Endometrium (tissue), 2 donors: ENCODE measurements around the gene SPRYD3.

Experiments
- FAIRE-seq: peaks from 2 replicates; lab custom pipeline; 2012; peaks lifted over from hg19 to GRCh38; lab: Jason Lieb, UNC
- donor health status: control.
- donor health status: control.

Gene SPRYD3

GRCh38 chr12:53077030-53077429, 2.2 kb downstream of the SPRYD3 start:
- FAIRE-seq: no peak

- FAIRE-seq: no peak
Measured at GRCh38 chr12:53076461-53076860, 2.7 kb downstream of the SPRYD3 start.

GRCh38 chr12:53074999-53075370, 4.2 kb downstream of the SPRYD3 start:
- FAIRE-seq: no peak

- FAIRE-seq: no peak
Measured at GRCh38 chr12:53074283-53074998, 4.7 kb downstream of the SPRYD3 start.

GRCh38 chr12:53073881-53074280, 5.3 kb downstream of the SPRYD3 start:
- FAIRE-seq: no peak

- FAIRE-seq: no peak
Measured at GRCh38 chr12:53071591-53072551, 7.3 kb downstream of the SPRYD3 start.

GRCh38 chr12:53070877-53071492, 8.2 kb downstream of the SPRYD3 start:
- no peak for FAIRE-seq

GRCh38 chr12:53069621-53070410, 9.4 kb downstream of the SPRYD3 start:
- no peak for FAIRE-seq

GRCh38 chr12:53068811-53069585, 10.2 kb downstream of the SPRYD3 start:
- no peak for FAIRE-seq

- FAIRE-seq: no peak
Measured at GRCh38 chr12:53067993-53068770, 11.0 kb downstream of the SPRYD3 start.

- FAIRE-seq: no peak
Measured at GRCh38 chr12:53067074-53067992, 11.9 kb downstream of the SPRYD3 start.

GRCh38 chr12:53065975-53066931, 12.9 kb downstream of the SPRYD3 start:
- FAIRE-seq: no peak

GRCh38 chr12:53065470-53065869, 13.7 kb downstream of the SPRYD3 start:
- no peak for FAIRE-seq

GRCh38 chr12:53064613-53065436, 14.4 kb downstream of the SPRYD3 start:
- no peak for FAIRE-seq

GRCh38 chr12:53063708-53064612, 15.2 kb downstream of the SPRYD3 start:
- no peak for FAIRE-seq
